Left lobe of liver (tissue), 2 donors: ENCODE measurements around the gene NTSR1. TPM values are rescaled to one million over a fixed set of nuclear protein-coding genes. Genes with fewer than 3 reads are reported as not detected.
"Not testable (repeated sequence)": the region's sequence is repeated elsewhere in the genome, so short reads cannot be mapped to it uniquely, and the experiment has no call there.

Experiments used
- ATAC-seq: fragments of 200-7000 bp; cut with Tn5 transposase; one replicate; pipeline ENCODE4 v1.9.1; 2020; ENCODE audit warnings: mild to moderate bottlenecking, moderate library complexity
- DNase-seq: peaks from one replicate; pipeline ENCODE4 v3.0.0-alpha.2; 2020; ENCODE audit warnings: low spot score
- total RNA-seq: library from RNA; stranded (reverse); gene quantifications from one replicate; pipeline ENCODE4 v1.2.1, GENCODE V29; 2021
- donor health status: DM: no; HTN: no; CAD: no; lungs with moderate emphysema.
- donor health status: DM: no; HTN: yes; CAD: no.

The NTSR1 gene
- total RNA-seq, 1 donor from 2014 or later, result 0.10 TPM

DNA sequence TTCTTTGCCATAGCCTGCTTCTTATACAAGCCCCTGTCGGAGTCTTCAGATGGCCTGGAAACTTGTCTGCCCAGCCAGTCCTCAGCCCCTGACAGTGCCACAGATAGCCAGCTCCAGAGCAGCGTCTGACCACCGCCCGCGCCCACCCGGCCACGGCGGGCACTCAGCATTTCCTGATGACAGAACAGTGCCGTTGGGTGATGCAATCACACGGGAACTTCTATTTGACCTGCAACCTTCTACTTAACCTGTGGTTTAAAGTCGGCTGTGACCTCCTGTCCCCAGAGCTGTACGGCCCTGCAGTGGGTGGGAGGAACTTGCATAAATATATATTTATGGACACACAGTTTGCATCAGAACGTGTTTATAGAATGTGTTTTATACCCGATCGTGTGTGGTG, 36.9 kb upstream of the NTSR1 start:
- DNase-seq, result no peak
- peak; percentile 50 for ATAC-seq

DNA sequence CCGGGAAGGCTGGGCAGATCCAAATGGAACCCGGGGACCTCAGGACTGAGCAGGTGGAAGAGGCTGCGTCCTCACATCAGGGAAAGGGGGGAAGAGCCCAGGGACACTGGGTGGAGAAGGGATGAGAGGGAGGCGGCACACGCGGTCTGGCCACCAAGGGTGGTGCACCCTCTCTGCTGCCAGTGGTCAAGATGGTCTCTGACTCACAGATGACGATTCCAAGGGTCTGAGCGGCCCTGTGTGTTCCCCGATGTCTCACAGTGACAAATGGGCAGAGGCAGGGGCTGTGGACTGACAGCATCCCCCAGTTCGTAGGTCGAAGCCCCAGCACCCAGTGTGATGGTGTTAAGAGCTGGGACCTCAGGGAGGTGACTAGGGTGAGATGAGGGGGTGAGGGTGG, 34.3 kb upstream of the NTSR1 start:
- ATAC-seq, result no peak

GRCh38 chr20:62675156-62675876, 33.3 kb upstream of the NTSR1 start:
- ATAC-seq, result no peak
- DNase-seq, result no peak

More for the DNA sequence above, 34.3 kb upstream of the NTSR1 start:
- no peak for DNase-seq

- ATAC-seq (no peak), DNase-seq (no peak)
Measured at GRCh38 chr20:62675877-62676260, 32.8 kb upstream of the NTSR1 start.

GRCh38 chr20:62676976-62677375, 31.7 kb upstream of the NTSR1 start:
- peak; percentile 76 for ATAC-seq
- peak; percentile 69 for DNase-seq

DNA sequence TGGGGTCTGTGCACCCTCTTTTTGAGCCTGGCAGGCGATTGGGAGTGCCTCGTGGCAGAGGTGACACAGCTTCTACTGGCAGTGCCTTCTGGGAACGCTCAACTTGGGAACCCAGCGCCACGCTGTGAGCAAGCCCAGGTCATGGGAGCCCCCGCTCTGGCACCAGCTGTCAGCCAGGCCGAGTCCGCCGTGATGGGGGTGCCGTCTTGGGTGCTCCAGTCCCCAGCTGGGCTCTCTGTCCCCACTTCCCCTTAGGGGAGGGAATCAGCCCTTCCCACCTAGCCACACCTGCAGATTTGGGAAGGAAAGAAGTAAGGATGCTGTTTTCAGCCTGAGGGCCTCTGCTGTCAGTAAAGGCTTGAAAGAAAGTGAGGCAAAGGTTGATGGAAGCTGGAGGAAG, 31.0 kb upstream of the NTSR1 start:
- DNase-seq (no peak), ATAC-seq (no peak)

GRCh38 chr20:62678553-62678952, 30.1 kb upstream of the NTSR1 start:
- ATAC-seq (peak; percentile 51), DNase-seq (no peak)

- ATAC-seq, result no peak
Measured at GRCh38 chr20:62679978-62680589, 28.6 kb upstream of the NTSR1 start.

DNA sequence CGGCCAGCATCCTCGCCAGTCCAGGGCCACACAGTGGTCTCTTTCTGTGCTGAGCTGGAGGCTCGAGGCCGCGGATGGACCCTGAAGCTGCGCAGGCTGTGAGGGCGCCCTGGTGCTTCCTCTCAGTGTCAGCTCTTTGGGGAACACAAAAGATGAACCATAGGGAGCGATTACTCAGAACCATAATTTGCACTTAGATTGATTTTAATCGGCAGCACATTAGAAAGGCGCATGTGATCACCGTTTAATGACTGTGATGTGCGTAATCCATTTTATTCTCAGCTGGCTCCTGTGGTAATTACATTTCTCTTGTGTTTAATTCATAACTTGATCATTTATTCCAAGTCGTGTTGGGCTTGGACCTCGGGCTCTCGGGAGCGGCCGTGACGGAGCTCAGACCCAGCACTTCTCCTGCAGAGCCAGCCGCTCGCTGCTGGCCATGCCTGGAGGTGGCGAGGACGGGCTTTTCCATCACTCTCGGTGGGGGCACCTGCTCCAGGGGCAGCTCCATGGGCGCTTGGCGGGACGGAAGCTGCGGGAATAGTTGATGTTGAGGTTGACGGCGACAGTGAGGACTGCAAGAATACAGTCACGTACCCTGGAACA, 25.6 kb upstream of the NTSR1 start:
- ATAC-seq (no peak), DNase-seq (no peak)

More at GRCh38 chr20:62679978-62680589, 28.6 kb upstream of the NTSR1 start:
- no peak for DNase-seq

DNA sequence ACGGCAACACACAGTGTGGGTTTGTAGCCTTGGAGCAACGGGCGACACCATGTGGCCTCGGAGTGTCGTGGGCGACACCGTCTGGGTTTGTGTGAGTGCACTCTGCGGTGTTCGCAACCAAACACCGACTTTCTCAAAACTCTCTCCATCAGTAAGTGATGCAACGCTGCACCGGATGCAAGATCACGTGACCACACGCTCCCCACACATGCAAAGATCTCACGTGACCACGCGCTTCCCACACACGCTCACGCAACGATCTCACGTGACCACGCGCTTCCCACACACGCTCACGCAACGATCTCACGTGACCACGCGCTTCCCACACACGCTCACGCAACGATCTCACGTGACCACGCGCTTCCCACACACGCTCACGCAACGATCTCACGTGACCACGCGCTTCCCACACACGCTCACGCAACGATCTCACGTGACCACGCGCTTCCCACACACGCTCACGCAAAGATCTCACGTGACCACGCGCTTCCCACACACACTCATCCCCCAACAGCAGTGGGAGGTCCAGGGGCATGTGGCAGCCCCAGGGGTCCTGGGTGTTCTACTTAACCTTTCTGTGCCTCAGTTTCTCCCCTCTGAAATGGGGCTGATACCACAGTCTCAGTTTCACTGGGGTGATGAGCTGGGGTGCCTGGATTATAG, 24.8 kb upstream of the NTSR1 start:
- not testable (repeated sequence) for DNase-seq, ATAC-seq

DNA sequence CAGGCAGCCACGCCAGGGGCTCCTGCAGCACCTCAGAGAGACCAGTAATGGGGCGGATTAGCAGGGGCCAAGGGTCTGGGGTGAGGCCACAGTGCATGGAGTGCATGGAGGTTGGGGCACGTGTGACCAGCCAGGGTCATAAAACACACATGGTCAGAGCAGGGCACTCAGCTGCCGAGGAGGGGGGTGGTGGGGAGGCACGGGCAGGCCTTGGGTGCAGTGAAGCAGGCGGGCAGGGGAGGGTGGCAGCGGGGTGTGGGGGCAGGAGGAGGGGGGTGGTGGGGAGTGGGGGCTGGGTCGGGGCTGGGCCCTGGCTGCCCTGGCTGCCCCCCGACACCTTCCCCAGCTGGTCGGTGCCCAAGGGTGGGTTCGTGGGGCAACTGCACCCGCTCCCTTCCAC, 23.7 kb upstream of the NTSR1 start:
- ATAC-seq (no peak), DNase-seq (no peak)

- ATAC-seq, result peak; percentile 58
Measured at GRCh38 chr20:62685781-62686555, 22.7 kb upstream of the NTSR1 start.

GRCh38 chr20:62686869-62687830, 21.5 kb upstream of the NTSR1 start:
- DNase-seq (no peak), ATAC-seq (no peak)

More at GRCh38 chr20:62685781-62686555, 22.7 kb upstream of the NTSR1 start:
- no peak for DNase-seq

DNA sequence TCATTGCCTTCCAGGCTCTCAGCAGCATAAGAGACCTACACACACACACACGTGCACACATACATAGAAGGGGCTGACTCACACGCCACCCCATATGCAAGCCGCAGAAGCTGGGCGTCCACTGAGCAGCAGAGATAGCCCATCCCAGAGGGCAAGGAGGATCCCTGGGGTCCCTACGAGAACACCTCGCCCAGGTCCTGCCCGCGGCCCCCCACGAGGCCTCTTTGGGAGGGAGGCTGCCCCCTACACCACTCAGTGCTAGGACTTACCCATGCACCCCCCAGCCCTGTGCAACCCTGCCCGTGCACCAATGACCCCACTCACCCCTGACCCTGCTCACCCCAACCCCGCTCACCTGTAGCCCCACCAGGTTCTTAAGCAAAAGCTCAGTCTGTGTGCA, 20.6 kb upstream of the NTSR1 start:
- no peak for ATAC-seq
- DNase-seq, result no peak

DNA sequence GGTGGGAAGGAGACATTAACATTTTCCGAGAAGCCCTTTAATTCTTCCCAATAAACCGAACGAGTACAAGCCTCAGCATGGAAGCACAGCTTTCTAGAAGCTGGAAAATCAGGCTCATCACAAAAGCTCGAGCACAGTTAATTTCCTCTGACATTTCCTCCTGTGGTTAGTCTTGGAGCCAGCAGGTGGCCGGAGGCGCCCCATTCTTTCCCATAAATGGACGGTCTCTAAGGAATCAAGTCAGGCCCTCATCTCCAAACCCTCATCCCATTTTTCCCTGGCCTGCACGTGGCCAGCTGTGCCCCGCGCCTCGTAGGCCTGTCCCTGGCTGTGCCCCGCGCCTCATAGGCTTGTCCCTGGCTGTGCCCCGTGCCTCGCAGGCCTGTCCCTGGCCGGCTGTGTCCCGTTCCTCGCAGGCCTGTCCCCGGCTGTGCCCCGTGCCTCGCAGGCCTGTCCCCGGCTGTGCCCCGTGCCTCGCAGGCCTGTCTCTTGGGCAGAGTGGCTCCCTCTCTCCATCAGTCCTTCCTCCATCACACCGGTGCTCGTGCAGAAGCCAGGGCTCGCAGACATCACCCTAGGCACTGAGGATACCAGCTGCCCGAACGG, 19.7 kb upstream of the NTSR1 start:
- DNase-seq (no peak), ATAC-seq (no peak)

DNA sequence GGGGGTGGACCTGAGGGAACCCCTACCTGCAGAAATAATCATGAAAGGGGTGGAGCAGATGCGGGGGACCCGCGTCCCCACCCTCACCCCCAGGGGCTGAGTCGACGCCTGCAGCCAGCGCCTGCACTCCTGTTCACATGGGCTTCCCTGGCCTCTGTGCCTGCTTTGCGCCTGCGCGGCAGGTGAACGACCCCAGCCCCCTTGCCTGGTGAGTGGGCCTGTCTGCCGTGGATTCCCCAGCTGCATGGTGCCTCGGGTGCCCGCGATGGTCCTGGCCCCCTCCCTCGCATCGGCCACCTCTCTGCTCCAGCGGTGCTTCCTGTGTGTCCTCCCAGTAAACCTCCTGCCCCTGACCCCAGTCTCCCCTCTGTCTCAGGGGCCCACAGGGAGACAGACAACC, 18.8 kb upstream of the NTSR1 start:
- DNase-seq, result no peak
- ATAC-seq, result no peak

- no peak for DNase-seq
Measured at GRCh38 chr20:62690261-62690820, 18.3 kb upstream of the NTSR1 start.

DNA sequence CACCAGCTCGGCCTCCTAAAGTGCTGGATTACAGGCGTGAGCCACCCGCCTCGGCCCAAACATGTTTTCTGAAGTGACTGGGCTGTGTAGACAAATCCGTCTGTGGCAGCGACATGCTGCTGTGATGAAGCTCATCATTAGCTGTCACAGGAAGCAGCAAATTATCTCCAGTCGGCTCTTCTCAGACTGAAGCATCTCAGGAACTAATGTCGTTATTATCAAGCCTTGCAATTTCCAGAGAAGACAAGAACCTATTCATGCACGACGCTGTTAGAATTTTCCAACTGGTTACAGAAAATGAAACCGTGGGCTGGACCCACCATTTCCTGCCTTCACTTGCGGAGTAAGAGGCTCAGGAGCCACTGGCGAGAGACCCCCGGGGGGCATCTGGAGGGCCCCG, 17.1 kb upstream of the NTSR1 start:
- DNase-seq (no peak), ATAC-seq (no peak)

More at GRCh38 chr20:62690261-62690820, 18.3 kb upstream of the NTSR1 start:
- no peak for ATAC-seq

DNA sequence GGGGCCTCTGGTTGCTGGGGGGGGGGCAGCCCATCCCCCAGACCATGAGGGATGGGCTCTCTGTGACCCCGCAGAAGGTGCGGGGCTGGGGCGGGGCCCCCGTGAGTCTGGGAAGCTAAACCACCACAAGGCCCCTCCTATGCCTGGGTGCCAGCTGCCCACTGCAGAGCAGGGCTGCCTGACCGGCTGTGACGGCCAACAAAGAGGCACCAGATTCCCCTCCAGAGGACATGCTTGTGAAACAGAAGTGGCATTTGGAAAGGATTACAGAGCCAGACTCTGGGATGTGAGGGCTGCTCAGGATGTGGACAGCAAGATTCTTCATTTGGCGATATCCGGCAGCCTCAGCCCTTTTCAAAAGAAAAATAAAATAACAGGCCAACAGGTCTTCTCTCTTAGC, 16.5 kb upstream of the NTSR1 start:
- DNase-seq (no peak), ATAC-seq (no peak)
